ENCODE data around the gene DNAAF3.

GRCh38 chr19:55213547-55213946 lies 47.1 kb upstream of the DNAAF3 start:
- TF ChIP-seq CTCF (IDR thresholded peaks at IDR 0.05) (no peak), POLR2A (IDR thresholded peaks at IDR 0.05) (no peak)
